Measurements from ENCODE around the gene BCL7A. TPM values are rescaled to one million over a fixed set of nuclear protein-coding genes. Genes with fewer than 3 reads are reported as not detected.

BCL7A gene
- total RNA-seq (2011; cell fraction: chromatin; rRNA removed; ENCODE audit: low replicate concordance), result 14.3 and 26.5 TPM in 2 replicates
- total RNA-seq (2011; cell fraction: nucleolus; rRNA removed), result 14.6 and 18.5 TPM in 2 replicates
- total RNA-seq (2011; cell fraction: nucleoplasm; rRNA removed), result 12.9 and 13.2 TPM in 2 replicates
- 16.1 and 23.1 TPM in 2 replicates for total RNA-seq (2014; rRNA removed)
- total RNA-seq (2014; rRNA removed; fragmentation: Illumina TruSeq; extraction: Trizol), result 11.0 and 13.6 TPM in 2 replicates
- total RNA-seq (2015; rRNA removed; fragmentation: Illumina TruSeq; extraction: Trizol), result 14.9 TPM in 2 replicates
- 19.9 and 21.9 TPM in 2 replicates for total RNA-seq (2021)
- polyA plus RNA-seq (2011; rRNA removed), result 11.2 and 11.5 TPM in 2 replicates
- 13.9 and 19.9 TPM in 2 replicates for polyA plus RNA-seq (2011; cell fraction: cytosol; rRNA removed)
- 9.8 and 12.1 TPM in 2 replicates for polyA plus RNA-seq (2011; cell fraction: nucleus; rRNA removed)
- polyA plus RNA-seq (2012), result 14.5 and 17.2 TPM in 2 replicates
- polyA plus RNA-seq (2014; fragmentation: Illumina TruSeq; extraction: Trizol), result 19.5 and 20.1 TPM in 2 replicates
- polyA plus RNA-seq (2014; fragmentation: Nextera tagmentation; extraction: Ambion mirVana), result under 1 TPM; 0.25 to 0.30 TPM
- 16.8 and 17.1 TPM in 2 replicates for polyA plus RNA-seq (2014; rRNA removed)
- polyA minus RNA-seq (2011; rRNA and poly(A)+ RNA removed), result 9.0 and 9.8 TPM in 2 replicates
- 8.2 and 11.0 TPM in 2 replicates for polyA minus RNA-seq (2011; cell fraction: cytosol; rRNA and poly(A)+ RNA removed)
- 2.8 and 4.3 TPM in 2 replicates for polyA minus RNA-seq (2011; cell fraction: nucleus; rRNA and poly(A)+ RNA removed)
- percentile 67 among the genes with signal in this experiment for Bru-seq, nascent RNA
- BruChase-seq, experiment 1, labeled RNA remaining after a 2-hour chase, result percentile 73 among the genes with signal in this experiment
- percentile 76 among the genes with signal in this experiment for BruChase-seq, experiment 2, labeled RNA remaining after a 6-hour chase
- long read RNA-seq, experiment 1, full-length matches to known transcripts, result 33 of 75 reads
- long read RNA-seq, experiment 1, partial matches to known transcripts, result 34 of 75 reads
- long read RNA-seq, experiment 1, other reads (novel, unspliced or antisense), result 8 of 75 reads
- long read RNA-seq, experiment 2, full-length matches to known transcripts, result 6 of 20 reads
- long read RNA-seq, experiment 2, partial matches to known transcripts, result 1 of 20 reads
- long read RNA-seq, experiment 2, other reads (novel, unspliced or antisense), result 13 of 20 reads
- long read RNA-seq, experiment 3, full-length matches to known transcripts, result 9 of 18 reads
- long read RNA-seq, experiment 3, partial matches to known transcripts, result 7 of 18 reads
- long read RNA-seq, experiment 3, other reads (novel, unspliced or antisense), result 2 of 18 reads

DNA sequence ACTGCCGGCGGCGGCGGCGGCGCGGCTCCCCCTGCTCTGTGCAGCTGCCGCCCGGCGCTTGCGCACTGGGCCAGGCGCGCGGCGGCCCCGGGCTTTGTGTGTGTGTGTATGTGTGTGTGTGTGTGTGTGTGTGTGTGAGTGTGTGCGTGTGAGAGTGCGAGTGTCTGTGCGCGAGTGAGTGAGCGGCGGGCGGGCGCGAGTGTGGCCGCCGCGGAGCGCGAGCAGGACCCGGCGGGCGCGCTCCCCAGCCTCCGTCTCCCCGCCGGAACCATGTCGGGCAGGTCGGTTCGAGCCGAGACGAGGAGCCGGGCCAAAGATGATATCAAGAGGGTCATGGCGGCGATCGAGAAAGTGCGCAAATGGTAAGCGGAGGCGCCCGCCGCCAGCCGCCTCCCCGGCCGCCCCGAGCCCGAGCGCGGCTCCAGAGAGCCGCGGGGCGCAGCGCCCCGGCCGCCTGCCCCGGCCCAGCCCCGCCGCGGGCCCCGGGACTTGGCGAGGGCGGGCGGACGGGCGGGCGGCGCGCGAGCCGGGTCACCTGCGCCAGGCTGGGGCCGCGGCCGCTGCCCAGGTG is at the start of gene BCL7A:
Gene BCL7A, plus strand, starts transcription at position 63 of the 571 bp plus-strand sequence. Its CDS starts 208 bp downstream, at position 271.
- Histone ChIP-seq H3K4me2 (ENCODE audit: insufficient read depth, low read length) (peak within 1 kb of the TSS; percentile 74), H4K20me1 (replicated peaks; ENCODE audit: control insufficient read depth, insufficient read depth, low read length) (no peaks in the 10 kb centered on the region; the same call in 1 of the 2 replicates), H3K27me3 (ENCODE audit: control insufficient read depth in 2 of 2, insufficient read depth in 2 of 2, low read length in 2 of 2) (no peaks in the 10 kb centered on the region; a peak in 1 of 5 replicates), H3K79me2 (ENCODE audit: control insufficient read depth, insufficient read depth, low read length) (peaks cover 46% of the 10 kb centered on the region), H3K4me1 (replicated peaks in 1 of 2; ENCODE audit: control insufficient read depth in 2 of 2, insufficient read depth in 2 of 2, low read length in 2 of 2) (peaks cover 17 to 41% of the 10 kb centered on the region in 2 experiments), H2AFZ (ENCODE audit: low read depth, low read length) (peak within 1 kb of the TSS; percentile 80), H3K4me3 (peak within 1 kb of the TSS; percentile 73), H3K36me3 (ENCODE audit: control insufficient read depth, insufficient read depth, low read length) (no peaks in the 10 kb centered on the region), H3K27ac (ENCODE audit: extremely low read depth, low read depth, low read length) (peak within 1 kb of the TSS; percentile 93), H3K9me1 (ENCODE audit: control insufficient read depth, insufficient read depth, low read length) (no peaks in the 10 kb centered on the region), H3K9me3 (replicated peaks; ENCODE audit: control insufficient read depth, insufficient read depth, low read depth, low read length) (peaks cover 5% of the 10 kb centered on the region; the same call in 1 of the 2 replicates), H3K9ac (ENCODE audit: insufficient read depth in 1 of 2, low read depth in 2 of 2, low read length in 2 of 2) (peak within 1 kb of the TSS; percentile 80 to 98)
- DNase-seq (ENCODE audit: extremely low read depth in 1 of 4, low spot score in 3 of 4), result peak; percentile 77 to 87 (median 82)
- BruUV-seq (replicated peaks), result no TSS peak
- POLR2A ChIA-PET, result interaction anchor here (0.6 to 1.3 kb wide), 3 partner anchors 10 to 46 kb away, joined by 3 to 4 read pairs (median 3); no protein-coding TSS in a partner anchor
- WGBS (ENCODE audit: insufficient coverage, low coverage, missing lambda C conversion rate), result 0% methylated on average over 36 of the region's 83 CpGs
- intact Hi-C loops (cut with micrococcal nuclease), result loop anchor here (5.0 kb wide), 1 partner anchor 90 kb away; no protein-coding TSS in a partner anchor
- in situ Hi-C loops (cut with MboI), result no loop called here
- FAIRE-seq, result no peak
- ATAC-seq, result peak; percentile 74
- CTCF ChIA-PET (ENCODE audit: low intra/inter-chr PET ratio), result interaction anchor here (1.2 kb wide), 1 partner anchor 227 kb away, joined by 3 read pairs; no protein-coding TSS in a partner anchor
- TF ChIP-seq CCNT2 (IDR thresholded peaks at IDR 0.05; ENCODE audit: borderline replicate concordance, extremely low read depth, insufficient read length, low read depth, low read length) (peak; percentile 52), SRF (CRISPR knock-in tag; IDR thresholded peaks at IDR 0.05) (no peak), ZFX (CRISPR knock-in tag; IDR thresholded peaks at IDR 0.05) (peak; percentile 51), POLR2G (IDR thresholded peaks at IDR 0.05; ENCODE audit: low read depth, low read length) (peak; percentile 82), PPARD (CRISPR knock-in tag; IDR thresholded peaks at IDR 0.05) (no peak), NRF1 (conservative IDR thresholded peaks at IDR 0.05 in 1 of 2, IDR thresholded peaks at IDR 0.05 in 1 of 2) (peak; percentile 88 to 90), NBN (IDR thresholded peaks at IDR 0.05; ENCODE audit: low read depth) (0 out of 2 replicates have a peak, but pooled peaks have one; percentile 35), DNMT1 (IDR thresholded peaks at IDR 0.05) (no peak), CREM (IDR thresholded peaks at IDR 0.05; ENCODE audit: low read depth) (peak; percentile 41; the same call in 1 of the 2 replicates), SUPT5H (IDR thresholded peaks at IDR 0.05) (peak; percentile 77), KLF6 (CRISPR knock-in tag; IDR thresholded peaks at IDR 0.05; ENCODE audit: borderline replicate concordance) (no peak), MEIS2 (IDR thresholded peaks at IDR 0.05; ENCODE audit: partially characterized antibody) (peak; percentile 37), NFIC (IDR thresholded peaks at IDR 0.05) (peak; percentile 57; the same call in 1 of the 2 replicates)
- TF ChIP-seq, protein P1, sequence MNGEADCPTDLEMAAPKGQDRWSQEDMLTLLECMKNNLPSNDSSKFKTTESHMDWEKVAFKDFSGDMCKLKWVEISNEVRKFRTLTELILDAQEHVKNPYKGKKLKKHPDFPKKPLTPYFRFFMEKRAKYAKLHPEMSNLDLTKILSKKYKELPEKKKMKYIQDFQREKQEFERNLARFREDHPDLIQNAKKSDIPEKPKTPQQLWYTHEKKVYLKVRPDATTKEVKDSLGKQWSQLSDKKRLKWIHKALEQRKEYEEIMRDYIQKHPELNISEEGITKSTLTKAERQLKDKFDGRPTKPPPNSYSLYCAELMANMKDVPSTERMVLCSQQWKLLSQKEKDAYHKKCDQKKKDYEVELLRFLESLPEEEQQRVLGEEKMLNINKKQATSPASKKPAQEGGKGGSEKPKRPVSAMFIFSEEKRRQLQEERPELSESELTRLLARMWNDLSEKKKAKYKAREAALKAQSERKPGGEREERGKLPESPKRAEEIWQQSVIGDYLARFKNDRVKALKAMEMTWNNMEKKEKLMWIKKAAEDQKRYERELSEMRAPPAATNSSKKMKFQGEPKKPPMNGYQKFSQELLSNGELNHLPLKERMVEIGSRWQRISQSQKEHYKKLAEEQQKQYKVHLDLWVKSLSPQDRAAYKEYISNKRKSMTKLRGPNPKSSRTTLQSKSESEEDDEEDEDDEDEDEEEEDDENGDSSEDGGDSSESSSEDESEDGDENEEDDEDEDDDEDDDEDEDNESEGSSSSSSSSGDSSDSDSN (IDR thresholded peaks at IDR 0.05; ENCODE audit: borderline replicate concordance in 1 of 2, low read depth in 2 of 2, low read length in 2 of 2), result peak in 1 of 2 experiments; percentile 54; a peak in 1 of 4 replicates
